Prostate gland (tissue), 2 donors: ENCODE data around the gene RPL37.

Source experiments
- POLR2A ChIP-seq: fragments of 450-650 bp; IDR thresholded peaks from one replicate; pipeline ENCODE4 v1.6.1; 2016; ENCODE audit warnings: antibody characterized with exemption, mild to moderate bottlenecking
- TF ChIP-seq, protein P1 (sequence below), 4 experiments: fragments of 200-600 bp in 2 of 4; fragments of 450-650 bp in 2 of 4; sonication (generic) in 2 of 4; IDR thresholded peaks; 1 replicate in 3 of 4; 2 replicates in 1 of 4; pipeline ENCODE4 v1.5.1; 2016 to 2019; ENCODE audit warnings: antibody characterized with exemption in 4 of 4, mild to moderate bottlenecking in 2 of 4, moderate library complexity in 2 of 4

DNA sequence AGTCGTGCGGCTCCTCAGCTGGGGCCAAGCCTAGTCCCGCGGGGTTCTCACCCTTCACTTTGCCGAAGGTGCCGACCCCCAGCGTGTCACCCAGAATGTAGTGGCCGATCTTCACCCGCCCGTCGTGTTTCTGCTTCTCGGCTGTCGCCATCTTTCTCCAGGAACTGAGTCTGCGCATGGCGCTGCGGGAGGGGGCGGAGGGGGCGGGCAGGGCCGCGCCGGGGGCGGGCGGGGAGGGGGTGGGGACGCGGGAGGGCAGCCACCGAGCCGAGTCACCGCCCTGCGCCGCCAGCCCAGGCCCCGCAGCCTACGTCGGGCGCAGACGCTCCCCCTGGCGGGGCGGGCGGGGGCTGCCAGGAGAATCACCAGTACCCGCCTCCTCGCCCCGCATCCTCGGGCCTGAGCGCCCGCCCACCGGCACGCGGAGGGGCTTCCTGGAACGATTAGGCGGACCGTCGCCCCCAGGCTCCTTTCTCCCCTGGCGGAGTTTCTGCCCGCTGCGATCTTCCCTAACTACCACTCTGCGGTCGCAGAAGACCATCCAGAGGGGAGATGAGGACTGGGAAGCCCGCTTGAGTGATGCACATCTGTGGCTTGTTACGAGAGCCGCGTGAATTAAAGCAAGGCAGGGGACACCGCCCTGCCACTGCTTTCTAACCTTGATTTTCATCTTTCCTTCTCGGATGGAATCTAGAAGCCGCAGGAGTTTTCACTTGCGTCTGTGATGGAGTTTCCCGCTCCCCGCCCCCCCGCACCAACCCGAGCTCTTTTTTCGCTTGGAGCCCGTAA is 36.8 kb downstream of the RPL37 start, which contains the start of gene PRKAA1:
- peak; percentile 44 for TF ChIP-seq POLR2A
- TF ChIP-seq, protein P1, sequence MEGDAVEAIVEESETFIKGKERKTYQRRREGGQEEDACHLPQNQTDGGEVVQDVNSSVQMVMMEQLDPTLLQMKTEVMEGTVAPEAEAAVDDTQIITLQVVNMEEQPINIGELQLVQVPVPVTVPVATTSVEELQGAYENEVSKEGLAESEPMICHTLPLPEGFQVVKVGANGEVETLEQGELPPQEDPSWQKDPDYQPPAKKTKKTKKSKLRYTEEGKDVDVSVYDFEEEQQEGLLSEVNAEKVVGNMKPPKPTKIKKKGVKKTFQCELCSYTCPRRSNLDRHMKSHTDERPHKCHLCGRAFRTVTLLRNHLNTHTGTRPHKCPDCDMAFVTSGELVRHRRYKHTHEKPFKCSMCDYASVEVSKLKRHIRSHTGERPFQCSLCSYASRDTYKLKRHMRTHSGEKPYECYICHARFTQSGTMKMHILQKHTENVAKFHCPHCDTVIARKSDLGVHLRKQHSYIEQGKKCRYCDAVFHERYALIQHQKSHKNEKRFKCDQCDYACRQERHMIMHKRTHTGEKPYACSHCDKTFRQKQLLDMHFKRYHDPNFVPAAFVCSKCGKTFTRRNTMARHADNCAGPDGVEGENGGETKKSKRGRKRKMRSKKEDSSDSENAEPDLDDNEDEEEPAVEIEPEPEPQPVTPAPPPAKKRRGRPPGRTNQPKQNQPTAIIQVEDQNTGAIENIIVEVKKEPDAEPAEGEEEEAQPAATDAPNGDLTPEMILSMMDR (IDR thresholded peaks at IDR 0.05), result peak; percentile 69 to 82 (median 76)
